ENCODE results near the gene PAQR9.

DNA sequence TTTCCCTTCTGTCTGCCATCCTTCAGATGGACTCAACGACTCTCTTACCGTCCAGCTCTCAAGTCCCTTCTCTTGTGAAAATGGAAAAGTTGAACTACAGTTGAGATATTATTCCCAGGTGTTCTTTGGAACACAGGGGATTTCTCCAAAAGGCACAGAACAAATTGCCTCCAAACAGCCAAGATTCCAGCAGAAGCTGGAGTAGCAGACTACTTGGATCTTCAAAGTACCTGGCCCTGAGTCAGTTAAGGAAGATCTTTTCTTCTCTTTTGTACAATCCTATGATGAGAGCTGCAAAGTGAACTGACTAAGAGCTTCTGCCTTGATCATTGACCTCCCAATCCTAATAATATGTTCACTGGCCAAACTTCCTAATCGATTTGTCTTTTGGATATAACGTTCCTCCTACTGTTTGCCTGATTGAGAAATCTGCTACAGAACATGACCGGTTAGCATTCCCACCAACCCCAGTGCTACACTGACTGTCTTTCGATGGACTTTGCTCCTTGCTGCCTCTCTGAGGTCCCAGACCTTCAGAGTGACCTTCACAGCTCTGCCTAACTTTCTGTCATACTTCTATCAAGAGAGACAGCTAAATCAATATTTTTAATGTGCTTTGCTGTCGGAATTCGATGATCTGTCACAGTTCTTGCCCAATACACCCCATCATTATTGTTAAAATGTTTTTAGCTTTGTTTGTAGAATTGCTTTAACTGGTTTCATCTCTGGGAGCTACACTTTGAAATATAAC, 21.9 kb downstream of the PAQR9 start:
- TF ChIP-seq, protein P1, sequence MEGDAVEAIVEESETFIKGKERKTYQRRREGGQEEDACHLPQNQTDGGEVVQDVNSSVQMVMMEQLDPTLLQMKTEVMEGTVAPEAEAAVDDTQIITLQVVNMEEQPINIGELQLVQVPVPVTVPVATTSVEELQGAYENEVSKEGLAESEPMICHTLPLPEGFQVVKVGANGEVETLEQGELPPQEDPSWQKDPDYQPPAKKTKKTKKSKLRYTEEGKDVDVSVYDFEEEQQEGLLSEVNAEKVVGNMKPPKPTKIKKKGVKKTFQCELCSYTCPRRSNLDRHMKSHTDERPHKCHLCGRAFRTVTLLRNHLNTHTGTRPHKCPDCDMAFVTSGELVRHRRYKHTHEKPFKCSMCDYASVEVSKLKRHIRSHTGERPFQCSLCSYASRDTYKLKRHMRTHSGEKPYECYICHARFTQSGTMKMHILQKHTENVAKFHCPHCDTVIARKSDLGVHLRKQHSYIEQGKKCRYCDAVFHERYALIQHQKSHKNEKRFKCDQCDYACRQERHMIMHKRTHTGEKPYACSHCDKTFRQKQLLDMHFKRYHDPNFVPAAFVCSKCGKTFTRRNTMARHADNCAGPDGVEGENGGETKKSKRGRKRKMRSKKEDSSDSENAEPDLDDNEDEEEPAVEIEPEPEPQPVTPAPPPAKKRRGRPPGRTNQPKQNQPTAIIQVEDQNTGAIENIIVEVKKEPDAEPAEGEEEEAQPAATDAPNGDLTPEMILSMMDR (IDR thresholded peaks at IDR 0.05) = no peak
- no peak for TF ChIP-seq POLR2A (IDR thresholded peaks at IDR 0.05)

Measured in uterus (tissue), 2 donors.